H9 (cell line): ENCODE data around the gene EPB41L4B. TPM values are rescaled to one million over a fixed set of nuclear protein-coding genes. Genes with fewer than 3 reads are reported as not detected.
A peak's percentile ranks its signal among the peaks of the same experiment; 100 is the strongest.

Experiments
- DNase-seq: peaks from one replicate; pipeline ENCODE4 v3.0.0-alpha.2; 2017
- H2AFZ ChIP-seq: one replicate; pipeline ENCODE4 v1.6.1; 2013; ENCODE audit warnings: mild to moderate bottlenecking, low read length, control low read depth, moderate library complexity
- H2AK5ac ChIP-seq: 2 replicates; pipeline ENCODE4 v1.6.1; 2013; ENCODE audit warnings: low read length, control low read depth, mixed read lengths; ENCODE audit not compliant: insufficient read length
- H2BK120ac ChIP-seq: one replicate; pipeline ENCODE4 v1.6.1; 2013; ENCODE audit warnings: low read depth, mild to moderate bottlenecking, low read length, control low read depth, inconsistent platforms; ENCODE audit not compliant: poor library complexity, severe bottlenecking
- H2BK12ac ChIP-seq: 2 replicates; pipeline ENCODE4 v1.6.1; 2013; ENCODE audit warnings: low read length, control low read depth, mixed read lengths, low read depth; ENCODE audit not compliant: insufficient read length
- H2BK15ac ChIP-seq: 2 replicates; pipeline ENCODE4 v1.6.1; 2013; ENCODE audit warnings: low read depth, low read length, control low read depth
- H2BK20ac ChIP-seq: one replicate; pipeline ENCODE4 v1.6.1; 2013; ENCODE audit warnings: low read depth, mild to moderate bottlenecking, low read length, control low read depth, inconsistent platforms; ENCODE audit not compliant: poor library complexity, severe bottlenecking
- H2BK5ac ChIP-seq: 2 replicates; pipeline ENCODE4 v1.6.1; 2013; ENCODE audit warnings: low read length, control low read depth, mixed read lengths; ENCODE audit not compliant: insufficient read length
- H3K14ac ChIP-seq: 2 replicates; pipeline ENCODE4 v1.6.1; 2013; ENCODE audit warnings: low read length, control low read depth; ENCODE audit not compliant: insufficient read depth
- H3K18ac ChIP-seq: 2 replicates; pipeline ENCODE4 v1.6.1; 2013; ENCODE audit warnings: low read depth, mild to moderate bottlenecking, mixed read lengths, low read length, control low read depth; ENCODE audit not compliant: insufficient read length
- H3K23ac ChIP-seq: 2 replicates; pipeline ENCODE4 v1.6.1; 2013; ENCODE audit warnings: low read length, control low read depth, mixed read lengths, low read depth; ENCODE audit not compliant: insufficient read length
- H3K23me2 ChIP-seq: 2 replicates; pipeline ENCODE4 v1.6.1; 2013; ENCODE audit warnings: low read depth, mild to moderate bottlenecking, mixed read lengths, low read length, control low read depth; ENCODE audit not compliant: insufficient read length, poor library complexity, severe bottlenecking
- H3K27ac ChIP-seq: 2 replicates; pipeline ENCODE4 v1.5.1; 2013; ENCODE audit warnings: low read length, control low read depth, mixed read lengths, low read depth; ENCODE audit not compliant: insufficient read length
- H3K27me3 ChIP-seq: 2 replicates; pipeline ENCODE4 v1.6.1; 2013; ENCODE audit warnings: low read length, control low read depth, inconsistent platforms; ENCODE audit not compliant: insufficient read depth
- H3K4ac ChIP-seq: 2 replicates; pipeline ENCODE4 v1.6.1; 2013; ENCODE audit warnings: low read depth, mild to moderate bottlenecking, control low read depth, inconsistent platforms, low read length, moderate library complexity
- H3K4me1 ChIP-seq: 2 replicates; pipeline ENCODE4 v1.6.1; 2013; ENCODE audit warnings: low read length, control low read depth, inconsistent platforms; ENCODE audit not compliant: insufficient read depth
- H3K4me2 ChIP-seq: 2 replicates; pipeline ENCODE4 v1.6.1; 2013; ENCODE audit warnings: low read length, control low read depth, mixed read lengths; ENCODE audit not compliant: insufficient read length, insufficient read depth
- H3K56ac ChIP-seq: 2 replicates; pipeline ENCODE4 v1.6.1; 2013; ENCODE audit warnings: low read depth, mild to moderate bottlenecking, mixed read lengths, low read length, control low read depth; ENCODE audit not compliant: insufficient read length
- H3K79me1 ChIP-seq: 2 replicates; pipeline ENCODE4 v1.6.1; 2013; ENCODE audit warnings: low read depth, mild to moderate bottlenecking, moderate library complexity, low read length, control low read depth, inconsistent platforms; ENCODE audit not compliant: insufficient read depth, poor library complexity, severe bottlenecking
- H3K79me2 ChIP-seq: 2 replicates; pipeline ENCODE4 v1.6.1; 2013; ENCODE audit warnings: low read length, control low read depth, inconsistent platforms; ENCODE audit not compliant: insufficient read depth
- H3K9ac ChIP-seq: 2 replicates; pipeline ENCODE4 v1.6.1; 2013; ENCODE audit warnings: low read length, control low read depth, mixed read lengths; ENCODE audit not compliant: insufficient read length; ENCODE audit errors: extremely low read depth
- H3K9me3 ChIP-seq: one replicate; pipeline ENCODE4 v1.6.1; 2013; ENCODE audit warnings: low read depth, low read length, inconsistent platforms; ENCODE audit not compliant: control insufficient read depth
- H3T11ph ChIP-seq: one replicate; pipeline ENCODE4 v1.6.1; 2013; ENCODE audit warnings: mild to moderate bottlenecking, low read length, control low read depth, inconsistent platforms
- H4K20me1 ChIP-seq: one replicate; pipeline ENCODE4 v1.6.1; 2013; ENCODE audit not compliant: control insufficient read depth, insufficient read length, insufficient read depth
- H4K5ac ChIP-seq: 2 replicates; pipeline ENCODE4 v1.6.1; 2013; ENCODE audit warnings: low read depth, mild to moderate bottlenecking, mixed read lengths, low read length, control low read depth; ENCODE audit not compliant: insufficient read length
- H4K8ac ChIP-seq: replicated peaks from 2 replicates; pipeline ENCODE4 v1.6.1; 2013; ENCODE audit warnings: low read length, control low read depth, mixed read lengths, low read depth; ENCODE audit not compliant: insufficient read length
- H4K91ac ChIP-seq: 2 replicates; pipeline ENCODE4 v1.6.1; 2013; ENCODE audit warnings: low read depth, mild to moderate bottlenecking, moderate library complexity, mixed read lengths, low read length, control low read depth; ENCODE audit not compliant: insufficient read length
- H3K27ac Mint-ChIP-seq, 3 experiments: 2 replicates in 2 of 3; 3 replicates in 1 of 3; pipeline ENCODE4 v1.8.0; 2020 to 2021; ENCODE audit warnings: mixed read lengths in 3 of 3, mild to moderate bottlenecking in 1 of 3, moderate library complexity in 1 of 3
- H3K27me3 Mint-ChIP-seq: 2 replicates; pipeline ENCODE4 v1.8.0; 2021; ENCODE audit warnings: low read depth, mild to moderate bottlenecking, moderate library complexity, mixed read lengths
- H3K36me3 Mint-ChIP-seq, 3 experiments: 2 replicates in 2 of 3; 3 replicates in 1 of 3; pipeline ENCODE4 v1.8.0; 2020 to 2021; ENCODE audit warnings: low read depth in 3 of 3, mixed read lengths in 3 of 3; ENCODE audit not compliant: insufficient read depth in 1 of 3
- H3K4me1 Mint-ChIP-seq, 2 experiments: 2 replicates each; pipeline ENCODE4 v1.8.0; 2020; ENCODE audit warnings: mixed read lengths in 2 of 2
- H3K4me3 Mint-ChIP-seq, 2 experiments: 2 replicates in 1 of 2; 3 replicates in 1 of 2; pipeline ENCODE4 v1.8.0; 2020 to 2021; ENCODE audit warnings: mild to moderate bottlenecking in 2 of 2, mixed read lengths in 2 of 2, moderate library complexity in 1 of 2
- H3K9me3 Mint-ChIP-seq, 2 experiments: 2 replicates in 1 of 2; 3 replicates in 1 of 2; pipeline ENCODE4 v1.8.0; 2020; ENCODE audit warnings: mild to moderate bottlenecking in 2 of 2, mixed read lengths in 2 of 2, moderate library complexity in 1 of 2
- CTCF ChIP-seq: fragments of 200-600 bp; sonication (generic); conservative IDR thresholded peaks from 3 replicates; pipeline ENCODE4 v1.8.0; 2021; ENCODE audit warnings: antibody characterized with exemption, mild to moderate bottlenecking
- WGBS: extraction: QIAGEN DNeasy Blood & Tissue Kit; methylation state at CpG from one replicate; pipeline ENCODE4 v1.1.7; 2013; ENCODE audit warnings: missing lambda C conversion rate, low lambda C conversion rate, mixed read lengths; ENCODE audit not compliant: insufficient read length; ENCODE audit errors: extremely low coverage; 5-methylcytosine and 5-hydroxymethylcytosine counted together
- total RNA-seq: library from RNA; stranded (reverse); gene quantifications from 2 replicates; pipeline ENCODE4 v1.2.1, GENCODE V29; 2021

The EPB41L4B gene
- total RNA-seq, 1 experiment from 2014 or later = 18.9 TPM

- H3K79me2 ChIP-seq = no peaks in the 10 kb centered on the region
- no peak overlapping the region for H3K27ac ChIP-seq
- no peak overlapping the region for H4K8ac ChIP-seq
- no peaks in the 10 kb centered on the region for H3K27me3 Mint-ChIP-seq
- peak overlapping the region in 2 of 3 experiments; percentile 22 to 71; a peak in 2 of 7 replicates for H3K27ac Mint-ChIP-seq
- no peaks in the 10 kb centered on the region for H3K23me2 ChIP-seq
- H3K4ac ChIP-seq = no peak overlapping the region
- no peak overlapping the region for H3K23ac ChIP-seq
- H2BK15ac ChIP-seq = no peak overlapping the region
- no peak overlapping the region for H3K14ac ChIP-seq
- no peak overlapping the region for H4K5ac ChIP-seq
- H3K4me1 Mint-ChIP-seq = peaks cover 33 to 37% of the 10 kb centered on the region in 2 experiments
- H2BK120ac ChIP-seq = no peak overlapping the region
- H3K9me3 Mint-ChIP-seq = no peaks in the 10 kb centered on the region
- H3K79me1 ChIP-seq = no peaks in the 10 kb centered on the region
- no CpG with 5 or more reads among the region's 11 CpGs for WGBS
- no peak overlapping the region for H3K56ac ChIP-seq
- H3K4me1 ChIP-seq = peaks cover 8% of the 10 kb centered on the region; the same call in 1 of the 2 replicates
- H3K18ac ChIP-seq = no peak overlapping the region
- no peak overlapping the region for H2BK5ac ChIP-seq
- no peaks in the 10 kb centered on the region for H3K27me3 ChIP-seq
- no peak overlapping the region for H2BK12ac ChIP-seq
- no peak overlapping the region for H3K4me3 Mint-ChIP-seq
- H2AK5ac ChIP-seq = no peak overlapping the region
- H3T11ph ChIP-seq = no peak overlapping the region
- TF ChIP-seq CTCF = no peak
- H3K4me2 ChIP-seq = no peak overlapping the region
- H2BK20ac ChIP-seq = no peak overlapping the region
- H3K36me3 Mint-ChIP-seq = peaks cover 6 to 30% (median 16%) of the 10 kb centered on the region in 3 experiments; a peak in 5 of 7 replicates
- no peaks in the 10 kb centered on the region for H3K9me3 ChIP-seq
- H3K9ac ChIP-seq = no peak overlapping the region
- no peak overlapping the region for H4K91ac ChIP-seq
- no peaks in the 10 kb centered on the region for H4K20me1 ChIP-seq
- H2AFZ ChIP-seq = no peak overlapping the region
- DNase-seq = peak; percentile 69
Measured at GRCh38 chr9:109258481-109259302, 62.2 kb downstream of the EPB41L4B start.
